K562 (cell line): Measurements from ENCODE around the gene CRK. TPM values are rescaled to one million over a fixed set of nuclear protein-coding genes. Genes with fewer than 3 reads are reported as not detected.

ENCODE experiments used
- ATAC-seq: fragments of 200-7000 bp; cut with Tn5 transposase; 3 replicates; pipeline ENCODE4 v1.9.1; 2020; ENCODE audit warnings: moderate library complexity
- BruUV-seq: library from RNA; stranded (reverse); fragments of 400-500 nt; replicated peaks from 2 replicates; lab custom pipeline; 2021; lab: Mats Ljungman, UMichigan
- CTCF ChIA-PET: fragments of 300-600 bp; formaldehyde crosslinking; extraction: SDS; loops from one replicate; lab custom pipeline; 2021; ENCODE audit warnings: low intra/inter-chr PET ratio; lab: Yijun Ruan, JAX
- POLR2A ChIA-PET: fragments of 300-600, 350-650 bp; sonication (Branson Sonifier 250); formaldehyde crosslinking; extraction: SDS; loops from one replicate; lab custom pipeline; 2021; ENCODE audit warnings: antibody characterized with exemption, inconsistent platforms; lab: Yijun Ruan, JAX
- DNase-seq, 4 experiments: peaks; one replicate each; pipeline versions ENCODE4 v3.0.0 to v3.0.0-alpha.2; 2011 to 2018; ENCODE audit warnings: low spot score in 3 of 4, mixed read lengths in 3 of 4; ENCODE audit errors: extremely low read depth in 1 of 4
- FAIRE-seq: peaks from 2 replicates; lab custom pipeline; 2011; peaks lifted over from hg19 to GRCh38; lab: Jason Lieb, UNC
- H2AFZ ChIP-seq: 2 replicates; pipeline ENCODE4 v1.6.0; 2011; ENCODE audit warnings: low read depth, low read length, control low read depth, inconsistent platforms
- H3K27ac ChIP-seq: fragments of 200-600 bp; 3 replicates; pipeline ENCODE4 v1.8.0; 2011; ENCODE audit warnings: low read depth, mild to moderate bottlenecking, control low read depth, inconsistent platforms, low read length, moderate library complexity, mixed read lengths; ENCODE audit errors: extremely low read depth
- H3K27me3 ChIP-seq, 2 experiments: fragments of 300-600 bp in 1 of 2; 2 replicates in 1 of 2; 3 replicates in 1 of 2; pipeline versions ENCODE4 v1.6.0 to v1.8.0; 2011; ENCODE audit warnings: inconsistent platforms in 2 of 2, low read length in 2 of 2, mild to moderate bottlenecking in 1 of 2, mixed read lengths in 1 of 2, moderate library complexity in 1 of 2; ENCODE audit not compliant: control insufficient read depth in 2 of 2, insufficient read depth in 2 of 2
- H3K36me3 ChIP-seq: fragments of 300-600 bp; 3 replicates; pipeline ENCODE4 v1.8.0; 2011; ENCODE audit warnings: mild to moderate bottlenecking, low read length, inconsistent platforms; ENCODE audit not compliant: control insufficient read depth, insufficient read depth
- H3K4me1 ChIP-seq, 2 experiments: fragments of 200-600 bp in 1 of 2; replicated peaks in 1 of 2; 2 replicates in 1 of 2; 3 replicates in 1 of 2; pipeline versions ENCODE4 v1.5.1 to v1.8.0; 2011; ENCODE audit warnings: inconsistent platforms in 2 of 2, low read length in 2 of 2, mild to moderate bottlenecking in 1 of 2, mixed read lengths in 1 of 2, moderate library complexity in 1 of 2; ENCODE audit not compliant: control insufficient read depth in 2 of 2, insufficient read depth in 2 of 2
- H3K4me2 ChIP-seq: 2 replicates; pipeline ENCODE4 v1.6.1; 2011; ENCODE audit warnings: low read length, control low read depth, inconsistent platforms, mixed read lengths; ENCODE audit not compliant: insufficient read depth
- H3K4me3 ChIP-seq: fragments of 200-600 bp; sonication (generic), shearing (Covaris generic); 2 replicates; pipeline ENCODE4 v1.5.1; 2016; ENCODE audit warnings: control low read depth, inconsistent platforms
- H3K79me2 ChIP-seq: fragments of 200-600 bp; 3 replicates; pipeline ENCODE4 v1.8.0; 2011; ENCODE audit warnings: low read length, inconsistent platforms; ENCODE audit not compliant: control insufficient read depth, insufficient read depth
- H3K9ac ChIP-seq, 2 experiments: 2 replicates each; pipeline versions ENCODE4 v1.6.0 to v1.6.1; 2011; ENCODE audit warnings: low read depth in 2 of 2, low read length in 2 of 2, control low read depth in 1 of 2, inconsistent platforms in 1 of 2, mild to moderate bottlenecking in 1 of 2, mixed read lengths in 1 of 2; ENCODE audit not compliant: insufficient read depth in 1 of 2
- H3K9me1 ChIP-seq: one replicate; pipeline ENCODE4 v1.6.0; 2011; ENCODE audit warnings: inconsistent platforms, mild to moderate bottlenecking, low read length, moderate library complexity; ENCODE audit not compliant: control insufficient read depth, insufficient read depth
- H3K9me3 ChIP-seq: replicated peaks from 2 replicates; pipeline ENCODE4 v1.5.1; 2011; ENCODE audit warnings: low read depth, low read length, inconsistent platforms; ENCODE audit not compliant: control insufficient read depth, insufficient read depth
- H4K20me1 ChIP-seq: replicated peaks from 2 replicates; pipeline ENCODE4 v1.6.1; 2011; ENCODE audit warnings: low read length, inconsistent platforms, mixed read lengths; ENCODE audit not compliant: control insufficient read depth, insufficient read depth
- CSDE1 ChIP-seq, 2 experiments: fragments of 450-650 bp; IDR thresholded peaks; 2 replicates each; pipeline ENCODE4 v1.6.1; 2016; ENCODE audit warnings: mild to moderate bottlenecking in 1 of 2
- FOSL1 ChIP-seq: fragments of 200-800 bp; sonication (Bioruptor generic); conservative IDR thresholded peaks from 2 replicates; pipeline ENCODE4 v1.6.1; 2016; ENCODE audit warnings: missing genetic modification characterization, missing compliant biosample characterization
- JUND ChIP-seq, 2 experiments: IDR thresholded peaks; 2 replicates in 1 of 2; 3 replicates in 1 of 2; pipeline ENCODE4 v1.6.1; 2011; ENCODE audit warnings: borderline replicate concordance in 2 of 2, low read depth in 2 of 2, low read length in 2 of 2, improper control_type of control experiment in 1 of 2, missing biosample characterization in 1 of 2, missing genetic modification characterization in 1 of 2, missing genetic modification reagents in 1 of 2
- MCM5 ChIP-seq: fragments of 450-650 bp; IDR thresholded peaks from 2 replicates; pipeline ENCODE4 v1.6.1; 2016; ENCODE audit warnings: low read depth
- MED1 ChIP-seq: sonication (generic); formaldehyde crosslinking; IDR thresholded peaks from 2 replicates; pipeline ENCODE4 v1.8.1; 2023; ENCODE audit warnings: missing genetic modification reagents, borderline replicate concordance
- MIER1 ChIP-seq: fragments of 450-650 bp; IDR thresholded peaks from 2 replicates; pipeline ENCODE4 v1.6.1; 2016; ENCODE audit warnings: antibody characterized with exemption, mild to moderate bottlenecking, low read depth
- TAL1 ChIP-seq: fragments of 450-650 bp; IDR thresholded peaks from 2 replicates; pipeline ENCODE4 v1.6.1; 2016; ENCODE audit warnings: mild to moderate bottlenecking
- XRCC3 ChIP-seq: fragments of 450-650 bp; IDR thresholded peaks from 2 replicates; pipeline ENCODE4 v1.6.1; 2017; ENCODE audit warnings: mild to moderate bottlenecking, moderate library complexity
- ZMIZ1 ChIP-seq, 2 experiments: fragments of 150-350 bp in 1 of 2; IDR thresholded peaks; 2 replicates each; pipeline ENCODE4 v1.6.1; 2012 to 2016; ENCODE audit warnings: low read depth in 2 of 2, low read length in 2 of 2, mild to moderate bottlenecking in 1 of 2, moderate library complexity in 1 of 2
- ZNF124 ChIP-seq: sonication (generic); formaldehyde crosslinking; IDR thresholded peaks from 2 replicates; pipeline ENCODE4 v1.8.1; 2022; ENCODE audit warnings: missing genetic modification reagents
- ZNF316 ChIP-seq: fragments of 450-650 bp; IDR thresholded peaks from 2 replicates; pipeline ENCODE4 v1.6.1; 2016
- ZNF717 ChIP-seq: fragments of 250-450 bp; sonication (Bioruptor Pico); IDR thresholded peaks from 2 replicates; pipeline ENCODE4 v1.5.0; 2021
- ZSCAN32 ChIP-seq: fragments of 450-650 bp; formaldehyde crosslinking; IDR thresholded peaks from 2 replicates; pipeline ENCODE4 v1.4.0; 2020; ENCODE audit warnings: mild to moderate bottlenecking, moderate library complexity
- WGBS: fragments of 100-300 bp; shearing (Covaris generic); methylation state at CpG from one replicate; pipeline ENCODE4 v1.1.6; 2016; ENCODE audit warnings: low coverage, mixed read lengths; ENCODE audit not compliant: insufficient coverage; ENCODE audit errors: missing lambda C conversion rate; 5-methylcytosine and 5-hydroxymethylcytosine counted together
- in situ Hi-C: fragments of 300-500 bp; cut with MboI; formaldehyde crosslinking; loops from 4 replicates; pipeline ENCODE4 v1.15.0; 2018; ENCODE audit warnings: inconsistent platforms, mixed read lengths
- intact Hi-C: fragments of 100-400 bp; cut with micrococcal nuclease; formaldehyde crosslinking; loops from 2 replicates; pipeline ENCODE4 v1.14.2; 2022
- polyA plus RNA-seq, 8 experiments: library from polyadenylated mRNA; depleted of rRNA in 4 of 8; stranded (reverse) in 5 of 8; unstranded in 3 of 8; fragments of >200 nt; fragmentation: Nextera tagmentation in 2 of 8; fragmentation: Illumina TruSeq in 1 of 8; extraction: Ambion mirVana in 2 of 8; extraction: Trizol in 1 of 8; gene quantifications; 2 replicates each; pipeline versions ENCODE4 v1.2.1 to v1.2.3, GENCODE V29; 2011 to 2014; ENCODE audit warnings: inconsistent platforms in 1 of 8, missing spikeins in 1 of 8
- total RNA-seq, 7 experiments: library from RNA; depleted of rRNA in 6 of 7; stranded (reverse); fragments of >200 nt in 6 of 7; fragmentation: Illumina TruSeq in 2 of 7; extraction: Trizol in 2 of 7; gene quantifications; 2 replicates each; pipeline versions ENCODE4 v1.2.1 to v1.2.3, GENCODE V29; 2011 to 2021; ENCODE audit warnings: low replicate concordance in 1 of 7

Gene CRK
- total and polyA plus RNA-seq, 9 of the 15 experiments (the other 6 are each of a cell fraction or from before 2014, with no cell fraction given) = 13.1 to 40.2 (median 26.1) TPM

GRCh38 chr17:1421470-1421869 is 34.6 kb downstream of the CRK start (continued):
- no peak for TF ChIP-seq XRCC3
- no peak for TF ChIP-seq MIER1
- TF ChIP-seq JUND (IDR thresholded peaks at IDR 0.05; ENCODE audit: borderline replicate concordance, low read depth, low read length) = no peak
- no peak for TF ChIP-seq JUND (tag; IDR thresholded peaks at IDR 0.05; ENCODE audit: borderline replicate concordance, low read depth, low read length)
- TF ChIP-seq MCM5 = no peak
- TF ChIP-seq ZNF316 = no peak
- no peak for TF ChIP-seq ZNF717 (CRISPR knock-in tag)
- no peak for TF ChIP-seq CSDE1 (IDR thresholded peaks at IDR 0.05)
- no peak for TF ChIP-seq FOSL1 (tag)

- POLR2A ChIA-PET = no interaction called here
- Histone ChIP-seq H3K4me3 (no peak overlapping the region), H3K79me2 (peaks cover 7% of the 10 kb centered on the region; the same call in 2 of the 3 replicates), H3K9ac (no peak overlapping the region), H3K27ac (no peak overlapping the region), H3K36me3 (peaks cover 40% of the 10 kb centered on the region; the same call in 2 of the 3 replicates), H3K9me3 (no peaks in the 10 kb centered on the region)
- no peak for TF ChIP-seq MED1
- TF ChIP-seq ZMIZ1 (IDR thresholded peaks at IDR 0.05; ENCODE audit: low read depth in 2 of 2, low read length in 2 of 2) = no peak
- TF ChIP-seq TAL1 = no peak
- TF ChIP-seq ZSCAN32 = no peak
- no peak for TF ChIP-seq ZNF124
- TF ChIP-seq, all 486 proteins: peak for 0
- no peaks in the 10 kb centered on the region for H3K27me3 ChIP-seq
- in situ Hi-C loops = no loop called here
- no peak overlapping the region for H3K4me2 ChIP-seq
- H4K20me1 ChIP-seq = no peaks in the 10 kb centered on the region; the same call in none of the 2 replicates
- no peak for DNase-seq
- intact Hi-C loops = no loop called here
- 92% methylated on average over 2 of the region's 2 CpGs for WGBS
- H3K4me1 ChIP-seq = no peaks in the 10 kb centered on the region
- H2AFZ ChIP-seq = no peak overlapping the region
- no TSS peak for BruUV-seq
- CTCF ChIA-PET = no interaction called here
- H3K9me1 ChIP-seq = no peaks in the 10 kb centered on the region
- FAIRE-seq = no peak
- no peak for ATAC-seq
Observed at GRCh38 chr17:1420981-1421380, 35.1 kb downstream of the CRK start.
